Activated CD8-positive, alpha-beta memory T cell treated with anti-CD3 and anti-CD28 coated beads for 48 hours (primary cell): ENCODE measurements around the gene MAPKBP1.

Experiments used
- DNase-seq, 3 experiments: peaks; one replicate each; pipeline ENCODE4 v3.0.0-alpha.2; 2020; ENCODE audit warnings: low read depth in 2 of 3, low spot score in 2 of 3

Gene MAPKBP1

GRCh38 chr15:41780727-41781126 is 6.4 kb downstream of the MAPKBP1 start:
- no peak for DNase-seq

DNA sequence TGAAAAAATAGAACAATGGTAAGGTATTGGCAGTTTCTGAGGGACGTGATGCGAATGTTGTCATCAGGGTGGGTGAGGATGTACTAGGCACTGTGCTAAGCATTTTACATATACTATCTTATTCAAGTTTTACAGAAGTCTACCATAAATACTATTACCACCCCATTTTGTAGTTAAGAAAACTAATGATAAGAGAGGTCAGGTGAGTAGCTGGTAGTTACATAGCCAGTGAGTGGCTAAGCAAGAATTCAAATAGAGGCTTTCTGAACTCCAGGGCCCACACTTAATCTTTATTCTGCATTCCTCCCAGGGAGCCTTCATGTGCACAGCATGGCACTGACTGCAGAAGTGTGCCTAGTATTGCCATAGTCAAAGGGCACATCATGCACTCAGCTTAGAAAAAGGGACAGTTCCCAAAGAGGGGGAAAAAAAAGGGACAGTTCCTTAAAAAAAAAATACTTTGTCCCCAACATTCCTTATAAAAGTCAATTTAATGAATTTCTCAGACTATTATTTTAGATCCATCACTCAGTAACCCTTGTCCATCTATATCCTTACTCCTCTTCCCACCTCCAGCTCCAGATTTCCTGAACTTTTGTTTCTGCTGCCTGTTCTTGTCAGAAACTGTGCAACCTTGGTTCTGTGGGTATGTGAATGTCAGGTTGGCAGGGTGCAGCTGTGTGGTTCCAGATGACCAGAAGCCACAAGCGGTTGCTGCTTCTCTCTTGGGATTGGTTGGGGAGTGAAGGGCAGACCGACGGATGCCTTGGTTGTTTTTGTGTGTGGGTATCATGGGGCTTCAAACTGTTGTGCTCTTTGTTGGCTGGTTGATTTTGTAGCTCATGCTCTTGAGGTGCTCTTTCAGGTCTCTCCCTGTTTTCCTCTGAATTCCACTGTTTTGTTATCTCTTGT is 8.3 kb downstream of the MAPKBP1 start:
- no peak for DNase-seq

GRCh38 chr15:41783296-41783695 is 9.0 kb downstream of the MAPKBP1 start:
- no peak for DNase-seq

DNA sequence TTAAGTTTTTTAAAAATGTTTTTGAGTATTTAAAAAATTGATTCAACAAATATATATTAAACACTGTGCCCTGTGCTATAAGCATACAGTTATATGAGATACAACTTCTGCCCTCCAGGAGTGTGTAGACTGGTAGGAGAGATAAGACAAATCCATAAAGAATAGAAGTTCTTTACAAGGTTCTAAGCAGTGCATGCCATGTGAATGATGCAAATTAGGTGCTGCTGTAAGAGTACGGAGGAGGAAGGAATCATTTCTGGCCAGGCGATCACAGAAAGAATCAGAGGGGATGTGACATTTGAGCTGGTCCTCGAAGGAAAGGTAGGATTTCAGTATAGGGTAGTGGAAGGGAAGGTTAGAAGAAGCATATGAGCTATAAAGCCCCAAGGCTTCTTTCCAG is 14.0 kb downstream of the MAPKBP1 start:
- DNase-seq, result no peak

GRCh38 chr15:41789236-41789635 is 15.0 kb downstream of the MAPKBP1 start:
- no peak for DNase-seq

DNA sequence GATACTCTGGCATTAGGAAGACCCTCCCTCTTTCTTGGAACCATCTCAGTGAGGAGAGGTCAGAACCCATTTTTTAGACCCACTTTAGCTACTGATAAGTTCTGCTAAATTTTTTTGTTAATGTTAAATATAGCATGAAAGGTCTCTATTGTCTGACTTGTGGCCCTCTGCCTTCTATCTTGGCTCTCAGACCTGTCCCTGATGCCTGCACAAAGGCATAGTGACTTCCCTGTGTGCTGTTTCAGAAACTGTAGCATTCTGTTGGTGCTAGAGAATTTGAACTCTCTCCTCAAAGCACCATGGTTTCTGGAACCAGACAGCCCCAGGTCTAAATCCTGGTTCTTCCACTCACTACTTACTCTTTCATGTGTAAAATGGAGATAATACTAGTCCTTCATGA is 15.4 kb downstream of the MAPKBP1 start:
- DNase-seq, result no peak

DNA sequence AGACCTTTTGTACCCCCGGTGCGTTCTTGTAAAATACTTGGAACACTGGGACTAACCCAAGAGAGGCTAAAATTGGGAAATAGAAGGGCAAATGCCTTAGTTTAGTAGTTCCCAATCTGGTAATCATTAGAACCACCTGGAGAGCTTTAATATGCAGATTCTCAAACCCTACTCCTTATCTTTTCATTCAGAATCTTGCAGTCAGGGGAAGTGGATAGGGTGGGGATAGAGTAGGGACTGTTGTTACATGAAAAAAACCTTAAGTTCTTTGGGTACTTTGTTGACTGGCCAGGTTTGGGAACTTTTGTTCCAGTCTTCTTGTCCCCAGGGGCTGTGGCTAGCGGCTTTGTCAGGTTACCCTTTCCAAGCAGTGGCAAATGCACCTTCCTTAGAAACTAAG is 15.9 kb downstream of the MAPKBP1 start:
- DNase-seq, result no peak

GRCh38 chr15:41790756-41791546 is 16.7 kb downstream of the MAPKBP1 start:
- no peak for DNase-seq

DNA sequence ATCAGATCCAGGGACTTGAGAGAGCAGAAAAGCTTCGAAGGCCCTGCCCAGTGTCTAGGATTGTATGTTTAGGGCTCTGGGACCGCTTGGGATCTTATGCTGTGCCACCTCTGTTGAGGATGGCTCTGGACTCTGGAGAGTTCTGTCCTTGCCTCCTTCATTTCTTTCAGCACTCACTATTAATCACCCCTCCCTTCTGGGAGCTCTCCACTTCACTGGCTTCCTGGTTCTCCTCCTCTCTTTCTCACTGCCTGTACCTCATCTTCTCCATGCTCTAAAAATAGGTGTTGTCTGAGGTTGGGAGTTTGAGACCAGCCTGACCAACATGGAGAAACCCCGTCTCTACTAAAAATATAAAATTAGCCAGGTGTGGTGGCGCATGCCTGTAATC is 17.3 kb downstream of the MAPKBP1 start:
- DNase-seq, result no peak

- DNase-seq, result no peak
Measured at GRCh38 chr15:41792000-41792637, 17.8 kb downstream of the MAPKBP1 start.

DNA sequence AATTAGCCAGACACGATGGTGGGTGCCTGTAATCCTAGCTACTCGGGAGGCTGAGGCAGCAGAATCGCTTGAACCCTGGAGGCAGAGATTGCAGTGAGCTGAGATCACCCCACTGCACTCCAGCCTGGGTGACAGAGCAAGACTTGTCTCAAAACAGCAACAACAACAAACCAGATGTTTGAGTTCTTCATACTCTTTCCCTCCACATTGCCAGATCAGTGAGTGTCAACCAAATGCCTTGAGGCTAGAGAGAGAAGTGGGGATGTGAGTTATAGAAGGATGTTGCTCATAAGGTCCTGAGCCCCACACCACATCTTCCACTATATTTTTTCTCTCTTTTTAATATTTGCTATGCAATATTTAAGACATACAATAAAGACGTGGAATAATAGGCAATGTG is 19.8 kb downstream of the MAPKBP1 start:
- DNase-seq, result no peak

- no peak for DNase-seq
Measured at GRCh38 chr15:41795996-41796856, 21.9 kb downstream of the MAPKBP1 start.

DNA sequence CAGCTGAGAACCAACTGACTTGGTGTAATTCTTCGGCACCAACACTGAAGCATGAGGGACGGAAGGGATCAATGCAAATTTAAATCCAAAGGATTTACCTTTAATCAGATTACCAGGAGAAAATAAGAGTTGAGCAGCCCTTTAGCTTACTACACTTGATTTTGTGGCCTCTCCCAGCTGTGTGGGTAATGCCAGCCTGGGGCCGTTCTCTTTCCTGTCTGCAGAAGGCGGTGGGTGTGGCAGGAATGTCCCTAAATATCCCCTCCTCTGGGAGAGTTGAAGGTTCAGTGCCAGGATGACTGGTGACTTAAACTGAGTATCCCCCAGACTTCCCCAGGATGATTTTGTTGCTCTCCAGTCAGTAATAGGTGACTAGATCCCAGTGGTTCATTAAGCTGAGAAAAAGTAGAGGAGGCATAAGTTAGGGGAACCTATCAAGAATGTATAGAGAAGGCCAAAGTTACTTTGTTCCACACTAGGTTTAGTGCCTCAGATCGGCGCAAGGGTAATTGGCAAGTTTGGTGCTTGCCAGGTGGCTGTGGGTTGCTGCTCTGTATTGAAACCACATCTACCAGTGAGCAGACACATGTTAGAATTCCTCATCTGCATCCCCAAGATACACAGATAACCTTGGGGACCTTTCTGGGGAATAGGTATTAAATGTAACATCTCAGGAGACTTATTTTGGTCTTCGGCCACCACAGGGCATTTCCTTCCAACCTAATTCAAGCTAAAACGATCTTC is 23.1 kb downstream of the MAPKBP1 start:
- DNase-seq, result no peak

- DNase-seq, result no peak
Measured at GRCh38 chr15:41798607-41799487, 24.6 kb downstream of the MAPKBP1 start.

GRCh38 chr15:41799488-41799805 is 25.2 kb downstream of the MAPKBP1 start:
- no peak for DNase-seq

DNA sequence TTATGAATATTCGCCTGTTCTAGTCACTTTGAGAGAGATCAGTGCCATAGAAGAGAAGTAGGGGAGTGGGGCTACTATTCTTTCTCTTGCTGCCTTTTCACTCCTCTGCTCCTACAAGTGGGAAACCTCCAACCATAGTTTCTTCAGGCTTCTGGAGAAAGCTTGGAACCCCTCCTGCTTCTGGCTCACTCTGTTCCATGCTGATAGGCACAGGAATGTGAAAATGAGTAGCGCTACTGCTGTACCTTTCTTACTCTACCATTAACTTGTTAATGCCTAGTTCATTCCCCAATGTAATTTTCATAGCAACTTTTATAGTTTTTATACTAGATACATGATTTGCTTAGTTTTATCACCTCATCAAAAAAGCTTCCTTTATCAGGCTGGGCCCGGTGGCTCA is 26.9 kb downstream of the MAPKBP1 start:
- DNase-seq, result no peak

GRCh38 chr15:41801850-41802455 is 27.7 kb downstream of the MAPKBP1 start:
- DNase-seq, result no peak

GRCh38 chr15:41804361-41804760 is 30.1 kb downstream of the MAPKBP1 start:
- no peak for DNase-seq
